ENCODE data around the gene PPP3R2. TPM values are rescaled to one million over a fixed set of nuclear protein-coding genes. Genes with fewer than 3 reads are reported as not detected.

Gene PPP3R2
- polyA plus RNA-seq, 2 of the 4 experiments (the other 2 are of a cell fraction): not detected

DNA sequence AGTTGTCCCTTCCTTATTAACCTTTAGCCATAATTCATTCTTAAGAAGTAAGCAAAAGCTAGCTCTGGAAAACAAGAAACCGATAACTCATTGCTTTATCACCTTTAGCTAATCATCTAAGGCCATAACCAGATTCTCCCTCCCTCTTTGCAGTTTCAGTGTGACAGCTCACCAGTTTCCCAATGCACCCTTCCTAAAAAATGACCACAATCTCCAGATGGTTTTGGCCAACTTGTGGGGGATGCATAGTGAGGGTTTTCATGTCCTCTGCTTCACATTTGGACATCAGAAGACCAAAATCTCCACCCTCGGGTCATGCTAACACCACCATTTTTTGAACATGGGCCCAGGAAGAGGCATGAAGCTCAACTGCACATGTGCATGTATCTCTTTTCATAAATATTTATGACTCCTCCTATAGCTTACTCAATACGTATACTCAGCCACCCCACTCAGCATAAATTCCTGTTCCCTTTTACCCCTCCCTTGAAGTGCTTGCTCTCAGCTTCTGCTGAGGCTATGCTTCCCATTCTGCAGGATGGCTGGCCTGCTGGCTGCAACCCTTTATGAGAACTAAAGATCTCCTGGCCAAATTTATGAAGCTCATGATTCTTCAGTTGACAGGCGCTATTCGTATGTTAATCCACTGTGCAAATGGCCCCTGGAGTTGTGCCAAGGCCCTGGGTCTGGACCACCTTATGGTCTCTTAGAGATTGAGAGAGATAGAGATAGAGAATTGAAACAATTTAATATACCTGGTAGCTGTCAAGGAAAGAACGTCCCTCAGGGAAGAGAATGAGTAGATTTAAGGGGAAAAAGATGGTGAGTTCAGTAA is 14.8 kb downstream of the PPP3R2 start:
- no peak for ATAC-seq

DNA sequence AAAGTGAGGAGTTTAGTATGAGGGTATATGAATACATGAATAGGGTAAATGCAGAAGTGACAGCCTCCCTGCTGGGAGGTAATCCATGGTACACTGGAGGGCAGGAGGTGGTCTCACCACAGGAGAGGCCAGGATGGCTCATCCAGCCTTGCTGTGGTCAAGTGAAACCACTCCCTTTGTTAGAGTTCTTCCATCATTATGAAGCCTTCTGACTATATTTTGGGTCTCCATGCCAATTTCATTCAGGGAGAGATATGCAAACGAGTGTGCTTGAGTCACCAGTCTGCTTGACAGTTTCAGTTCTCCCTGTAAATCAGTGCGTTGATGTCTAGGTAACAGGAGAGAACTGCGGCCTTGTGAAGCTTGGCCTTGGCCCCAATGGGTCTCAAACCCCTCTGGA is 16.4 kb downstream of the PPP3R2 start:
- Histone ChIP-seq H3K4me3 (no peak overlapping the region), H3K27ac (no peak overlapping the region), H3K4me2 (no peak overlapping the region), H3K4me1 (peaks cover 8% of the 10 kb centered on the region; the same call in 1 of the 3 replicates), H3K9me3 (no peaks in the 10 kb centered on the region)
- WGBS (ENCODE audit: missing lambda C conversion rate): 74% methylated on average over 3 of the region's 3 CpGs
- POLR2A ChIA-PET: no interaction called here
- CTCF ChIA-PET: interaction anchor here (2.0 kb wide), 1 partner anchor 119 kb away, joined by 7 read pairs; no protein-coding TSS in a partner anchor
- DNase-seq (ENCODE audit: low read depth in 1 of 2, low spot score in 1 of 2) (no peak), FAIRE-seq (no peak), ATAC-seq (no peak)
- TF ChIP-seq EP300 (IDR thresholded peaks at IDR 0.05) (no peak), MYC (IDR thresholded peaks at IDR 0.05; ENCODE audit: borderline replicate concordance, low read length) (no peak), PHF8 (IDR thresholded peaks at IDR 0.05; ENCODE audit: borderline replicate concordance, low read depth) (no peak), HEYL (CRISPR knock-in tag; IDR thresholded peaks at IDR 0.05) (no peak), FOSB (CRISPR knock-in tag; IDR thresholded peaks at IDR 0.05) (no peak), HOXA7 (CRISPR knock-in tag; IDR thresholded peaks at IDR 0.05) (no peak), ESRRA (IDR thresholded peaks at IDR 0.05; ENCODE audit: borderline replicate concordance, low read length) (no peak), ELK1 (IDR thresholded peaks at IDR 0.05; ENCODE audit: low read depth, low read length) (no peak)
- TF ChIP-seq, protein P1, sequence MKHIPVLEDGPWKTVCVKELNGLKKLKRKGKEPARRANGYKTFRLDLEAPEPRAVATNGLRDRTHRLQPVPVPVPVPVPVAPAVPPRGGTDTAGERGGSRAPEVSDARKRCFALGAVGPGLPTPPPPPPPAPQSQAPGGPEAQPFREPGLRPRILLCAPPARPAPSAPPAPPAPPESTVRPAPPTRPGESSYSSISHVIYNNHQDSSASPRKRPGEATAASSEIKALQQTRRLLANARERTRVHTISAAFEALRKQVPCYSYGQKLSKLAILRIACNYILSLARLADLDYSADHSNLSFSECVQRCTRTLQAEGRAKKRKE (CRISPR knock-in tag; IDR thresholded peaks at IDR 0.05; ENCODE audit: low read depth): no peak

More for the DNA sequence above, 14.8 kb downstream of the PPP3R2 start:
- H3K4me3 ChIP-seq: no peak overlapping the region
- TF ChIP-seq KDM1A (IDR thresholded peaks at IDR 0.05; ENCODE audit: low read depth): no peak
- no peak for TF ChIP-seq HMGXB4 (CRISPR knock-in tag; IDR thresholded peaks at IDR 0.05; ENCODE audit: borderline replicate concordance)
- TF ChIP-seq MAX (IDR thresholded peaks at IDR 0.05): no peak
- no peak for TF ChIP-seq HOXB13 (CRISPR knock-in tag; IDR thresholded peaks at IDR 0.05; ENCODE audit: low read depth)
- TF ChIP-seq HDAC2 (IDR thresholded peaks at IDR 0.05): no peak
- TF ChIP-seq JUNB (IDR thresholded peaks at IDR 0.05): no peak
- no peak for TF ChIP-seq USF2 (IDR thresholded peaks at IDR 0.05)
- no peak for TF ChIP-seq SREBF2 (IDR thresholded peaks at IDR 0.05)
- no peak for TF ChIP-seq CTCF (IDR thresholded peaks at IDR 0.05)
- no peaks in the 10 kb centered on the region for H3K9me3 ChIP-seq
- no peak for FAIRE-seq
- H3K27ac ChIP-seq: no peak overlapping the region
- H3K4me2 ChIP-seq: no peak overlapping the region
- H3K4me1 ChIP-seq: peaks cover 8% of the 10 kb centered on the region; the same call in 1 of the 3 replicates
- no peak for DNase-seq (ENCODE audit: low read depth in 1 of 2, low spot score in 1 of 2)
- WGBS (ENCODE audit: missing lambda C conversion rate): 71% methylated on average over 6 of the region's 6 CpGs
- ChIA-PET POLR2A (no interaction called here), CTCF (interaction anchor here (0.6 to 2.0 kb wide), 5 partner anchors 8 to 131 kb away, joined by 3 to 8 read pairs (median 4); no protein-coding TSS in a partner anchor)
